ENCODE data around the gene MACROH2A2.
"Not testable (repeated sequence)": the region's sequence is repeated elsewhere in the genome, so short reads cannot be mapped to it uniquely, and the experiment has no call there.

MACROH2A2 gene

GRCh38 chr10:70068925-70069324 is 16.3 kb downstream of the MACROH2A2 start:
- no peak for DNase-seq

DNA sequence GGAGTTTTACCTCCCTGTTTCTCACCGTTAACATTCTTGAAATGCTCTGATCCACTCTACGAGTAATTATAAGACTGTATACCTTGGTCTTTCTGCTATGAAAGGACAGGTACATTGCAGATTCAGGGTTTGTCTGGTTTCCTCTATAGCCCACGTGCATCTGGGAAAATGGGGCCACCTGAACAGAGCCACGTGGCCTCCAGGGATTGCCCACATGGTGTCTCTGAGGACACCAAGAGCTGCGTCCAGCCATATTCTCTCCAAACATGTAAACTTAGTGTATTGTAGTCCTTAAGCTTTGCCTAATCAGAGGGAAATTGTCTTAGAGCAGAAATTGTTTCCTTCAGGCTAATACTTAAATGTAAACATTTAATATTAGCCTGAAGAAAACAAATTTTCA is 16.7 kb downstream of the MACROH2A2 start:
- no peak for DNase-seq

- DNase-seq = no peak
These were observed 18.2 kb downstream of the MACROH2A2 start for GRCh38 chr10:70070834-70071233.

GRCh38 chr10:70074165-70074564 is 21.5 kb downstream of the MACROH2A2 start:
- no peak for DNase-seq

DNA sequence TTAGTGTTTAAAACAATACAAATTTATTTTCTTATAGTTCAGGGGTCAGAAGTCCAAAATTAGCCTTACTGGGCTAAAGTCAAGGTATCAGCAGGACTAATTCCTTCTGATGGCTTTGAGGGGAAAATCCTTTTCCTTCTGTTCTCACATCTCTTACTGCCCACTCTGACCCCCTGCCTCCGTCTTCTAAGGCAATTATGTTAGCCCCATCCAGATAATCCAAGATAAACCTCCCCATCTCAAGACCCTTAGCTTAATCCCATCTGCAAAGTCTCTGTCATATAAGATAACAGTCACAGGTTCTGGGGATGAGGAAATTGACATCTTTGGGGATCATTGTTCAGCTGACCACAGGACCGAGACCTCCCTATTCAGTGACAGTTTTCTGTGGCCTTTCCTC is 22.3 kb downstream of the MACROH2A2 start:
- DNase-seq = no peak

DNA sequence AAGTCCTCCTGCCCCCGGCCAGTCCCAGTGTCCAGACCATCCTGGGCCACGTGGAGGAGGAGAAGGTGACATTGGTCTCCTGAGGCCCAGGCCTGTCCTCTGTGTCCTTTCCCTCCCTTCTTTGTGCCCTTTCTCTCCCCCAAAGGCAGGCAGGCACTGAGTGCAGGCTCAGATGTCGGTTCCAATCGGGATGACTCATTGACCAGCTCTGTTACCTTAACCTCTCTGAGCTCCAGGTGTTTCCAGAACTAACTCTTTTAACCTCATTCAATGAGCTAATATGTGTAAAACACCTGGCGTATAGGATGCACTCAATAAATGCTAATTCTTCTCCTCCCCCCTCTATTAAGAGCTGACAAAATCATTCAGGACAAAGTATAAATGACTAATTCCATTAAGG is 25.7 kb downstream of the MACROH2A2 start:
- DNase-seq = no peak

GRCh38 chr10:70078937-70079336 is 26.3 kb downstream of the MACROH2A2 start:
- no peak for DNase-seq

DNA sequence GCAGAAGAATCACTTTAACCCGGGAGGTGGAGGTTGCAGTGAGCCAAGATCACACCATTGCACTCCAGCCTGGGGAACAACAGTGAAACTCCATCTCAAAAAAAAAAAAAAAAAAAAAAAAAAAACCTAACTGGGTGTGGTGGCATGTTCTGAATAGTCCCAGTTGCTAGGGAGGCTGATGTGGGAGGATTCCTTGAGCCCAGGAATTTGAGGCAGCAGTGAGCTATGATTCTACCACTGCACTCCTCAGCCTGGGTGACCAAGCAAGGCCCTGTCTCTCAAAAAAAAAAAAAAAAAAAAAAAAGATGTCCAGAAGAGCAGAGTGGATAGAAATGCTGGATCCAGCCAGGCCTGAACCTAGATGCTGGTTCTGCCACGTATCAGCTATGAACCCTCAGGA is 28.1 kb downstream of the MACROH2A2 start:
- not testable (repeated sequence) for DNase-seq

DNA sequence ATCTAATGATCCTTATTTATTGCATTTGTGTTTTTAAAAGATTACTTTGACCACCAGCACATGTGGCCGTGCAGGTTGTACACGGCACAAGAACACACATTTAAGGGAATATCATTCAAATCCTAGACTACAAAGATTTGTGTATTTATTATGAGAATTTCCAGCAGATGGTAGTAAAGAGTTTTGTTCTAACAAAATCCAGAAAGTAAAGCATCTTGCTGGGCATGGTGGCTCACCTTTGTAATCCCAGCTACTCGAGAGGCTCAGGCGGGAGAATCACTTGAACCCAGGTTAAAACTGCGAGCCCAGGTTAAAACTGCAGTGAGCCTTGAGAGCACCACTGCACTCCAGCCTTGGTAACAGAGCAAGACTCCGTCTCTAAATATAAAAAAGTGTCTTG is 31.5 kb downstream of the MACROH2A2 start:
- DNase-seq = no peak

GRCh38 chr10:70085975-70086613 is 33.4 kb downstream of the MACROH2A2 start:
- no peak for DNase-seq

DNA sequence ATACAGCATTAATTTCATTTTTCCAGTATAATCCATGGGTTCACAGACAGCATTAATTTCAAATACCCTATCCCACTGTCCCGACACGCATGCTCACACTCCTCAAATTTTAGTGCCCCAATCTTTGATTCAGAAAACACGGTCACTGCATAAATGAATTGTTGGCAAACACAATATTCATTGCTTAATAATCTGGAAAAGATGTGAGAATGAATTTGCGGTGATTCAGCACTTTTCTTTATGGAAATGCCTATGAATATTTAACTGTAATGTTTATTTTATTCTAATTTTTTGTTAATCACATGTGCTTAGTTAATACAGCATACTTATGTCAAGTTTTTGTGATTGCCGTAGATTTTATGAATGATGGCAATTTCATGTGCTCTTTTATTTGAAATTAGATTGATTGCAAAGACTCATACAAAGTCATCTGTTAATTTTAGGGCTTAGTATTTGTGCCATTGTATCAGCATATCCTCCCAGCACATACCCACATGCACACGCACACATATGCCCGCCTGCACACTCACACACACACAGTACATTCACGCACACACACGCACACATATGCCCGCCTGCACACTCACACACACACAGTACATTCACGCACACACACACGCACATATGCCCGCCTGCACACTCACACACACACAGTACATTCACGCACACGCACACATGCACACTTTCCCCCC is 35.1 kb downstream of the MACROH2A2 start:
- no peak for DNase-seq

- no peak for DNase-seq
These were observed 35.7 kb downstream of the MACROH2A2 start for GRCh38 chr10:70088308-70088698.

- DNase-seq = no peak
These were observed 37.4 kb downstream of the MACROH2A2 start for GRCh38 chr10:70090013-70090412.

- no peak for DNase-seq
These were observed 38.3 kb downstream of the MACROH2A2 start for GRCh38 chr10:70090951-70091350.

GRCh38 chr10:70092389-70092718 is 39.7 kb downstream of the MACROH2A2 start:
- DNase-seq = no peak

DNA sequence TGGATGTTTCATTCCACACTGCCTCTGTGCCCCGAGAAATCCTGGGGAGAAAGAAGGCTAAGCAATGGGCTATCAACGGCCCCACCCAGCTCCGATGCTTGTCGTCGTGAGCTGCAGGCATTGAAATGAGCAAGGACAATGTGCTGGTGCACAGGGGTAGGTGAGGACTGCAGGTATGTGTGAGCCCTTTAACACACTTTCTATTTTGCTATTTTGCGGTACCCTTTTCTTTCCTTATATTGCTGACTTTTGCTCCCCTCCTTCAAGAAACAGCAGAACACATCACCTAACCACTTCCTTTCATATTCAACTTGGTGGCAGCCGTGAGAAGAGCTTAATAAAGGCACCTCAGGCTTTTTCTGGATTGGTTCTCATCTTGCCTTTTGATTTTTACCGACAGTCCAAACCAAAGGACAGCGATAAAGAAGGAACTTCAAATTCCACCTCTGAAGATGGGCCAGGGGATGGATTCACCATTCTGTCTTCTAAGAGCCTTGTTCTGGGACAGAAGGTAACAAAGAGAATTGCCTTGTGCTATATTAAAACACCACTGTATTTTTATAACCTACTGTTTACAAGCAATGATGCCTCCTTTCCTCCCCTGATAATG is 40.8 kb downstream of the MACROH2A2 start:
- no peak for DNase-seq

GRCh38 chr10:70094250-70094649 is 41.6 kb downstream of the MACROH2A2 start:
- DNase-seq = no peak

DNA sequence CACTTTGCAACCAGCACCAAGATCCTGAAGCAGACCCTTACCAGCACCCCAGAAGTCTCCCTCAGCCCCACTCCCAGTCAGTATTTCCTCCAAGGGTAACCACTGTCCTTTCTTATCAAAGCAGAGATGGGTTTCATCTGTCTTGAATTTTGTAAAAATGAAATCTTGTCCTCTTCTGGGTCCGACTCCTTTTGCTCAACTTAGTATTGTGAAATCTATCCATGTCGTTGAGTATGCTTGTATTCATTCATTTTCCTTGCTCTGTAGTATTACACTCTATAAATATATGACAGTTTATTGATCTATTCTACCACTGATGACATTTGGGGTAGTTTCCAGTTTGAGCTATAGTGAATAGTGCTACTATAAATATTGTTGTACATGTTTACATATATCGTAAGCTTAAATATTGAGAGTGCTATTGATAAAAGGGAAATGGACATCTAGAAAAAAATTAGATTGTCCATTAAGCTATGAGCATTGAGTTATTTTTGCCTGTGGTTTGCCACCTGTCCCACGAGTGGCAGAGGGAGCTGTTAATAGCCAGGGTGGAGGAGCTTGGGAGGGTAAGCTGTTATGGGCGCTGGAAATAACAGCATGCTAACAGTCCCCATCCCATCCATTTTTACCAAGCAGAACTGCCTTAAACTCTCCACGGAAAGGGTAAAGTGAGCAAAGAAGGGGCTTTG is 43.5 kb downstream of the MACROH2A2 start:
- no peak for DNase-seq

- no peak for DNase-seq
These were observed 44.2 kb downstream of the MACROH2A2 start for GRCh38 chr10:70096705-70097420.

DNA sequence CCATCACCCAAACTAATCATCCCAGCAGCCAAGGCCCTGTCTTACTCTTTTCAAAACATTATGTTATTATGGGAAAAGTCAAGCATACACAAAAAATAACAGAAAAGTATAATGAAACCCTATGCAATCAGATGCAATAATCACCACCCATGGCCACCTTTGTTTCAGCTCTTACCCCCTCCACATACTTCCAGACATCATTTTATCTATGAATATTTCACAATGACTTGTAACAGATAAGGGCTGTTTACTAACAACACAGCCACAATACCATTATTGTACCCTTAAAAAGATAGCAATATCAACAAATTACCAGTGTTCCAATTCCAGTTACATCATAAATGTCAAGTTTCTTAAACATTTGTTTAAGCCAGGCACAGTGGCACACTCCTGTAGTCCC is 44.8 kb downstream of the MACROH2A2 start:
- no peak for DNase-seq

DNA sequence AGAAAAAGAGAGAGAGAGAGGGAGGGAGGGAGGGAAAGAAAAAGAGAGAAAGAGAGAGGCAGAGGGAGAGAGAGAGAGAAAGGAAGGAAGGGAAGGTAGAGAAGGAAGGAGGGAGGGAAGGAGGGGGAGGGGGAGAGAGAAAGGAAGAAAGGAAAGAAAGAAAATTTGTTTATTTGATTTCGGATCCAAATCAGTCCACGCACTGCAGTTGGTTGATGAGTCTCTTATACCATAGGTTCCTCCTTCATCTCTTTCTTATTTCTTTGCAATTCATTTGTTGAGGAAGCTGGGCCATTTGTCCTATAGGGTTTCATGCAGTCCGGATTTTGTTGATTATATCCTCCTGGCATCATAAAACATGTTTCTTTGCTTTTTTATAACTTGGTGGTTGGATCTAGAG is 45.6 kb downstream of the MACROH2A2 start:
- DNase-seq = no peak

DNA sequence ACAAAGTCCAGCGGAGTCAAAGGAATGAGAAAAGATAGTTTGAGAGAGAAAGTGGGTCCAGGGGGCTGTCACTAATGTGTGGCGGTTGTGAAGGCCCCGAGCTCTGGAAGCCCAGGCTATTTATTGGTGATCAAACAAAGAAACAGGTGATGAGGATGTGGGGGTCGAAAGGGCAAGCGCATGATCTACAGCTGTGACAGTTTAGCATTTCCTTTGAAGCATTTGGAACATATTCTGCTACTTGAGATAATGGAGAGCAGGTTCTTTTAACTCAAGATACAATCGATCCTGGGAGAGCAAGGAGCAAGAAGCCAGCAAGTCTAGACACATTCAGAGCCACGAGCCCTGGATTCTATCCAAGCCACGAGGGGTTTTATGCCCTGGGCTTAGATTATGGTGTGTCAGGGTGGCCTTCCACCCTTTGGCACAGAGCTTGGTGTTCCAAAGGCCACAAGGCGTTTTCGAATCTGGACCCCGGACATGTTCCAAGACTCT is 48.5 kb downstream of the MACROH2A2 start:
- DNase-seq = not testable (repeated sequence)

DNA sequence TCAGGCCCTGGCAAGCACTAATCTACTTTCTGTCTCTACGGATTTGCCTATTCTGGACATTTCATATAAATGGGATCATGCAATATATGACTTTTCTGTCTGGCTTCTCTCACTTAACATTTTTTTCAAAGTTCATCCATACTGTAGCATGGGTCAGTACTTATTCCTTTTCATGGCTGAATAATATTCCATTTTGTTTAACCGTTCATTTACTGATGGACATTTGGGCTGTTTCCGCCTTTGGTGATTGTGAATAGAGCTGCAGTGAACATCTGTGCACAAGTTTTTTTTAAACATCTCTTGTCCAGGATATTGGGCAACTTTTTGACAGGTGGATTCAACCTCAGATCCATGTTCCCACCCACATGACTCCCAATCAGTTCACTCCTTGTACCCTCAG is 49.0 kb downstream of the MACROH2A2 start:
- DNase-seq = no peak
